HCT116 (cell line): ENCODE results near the gene PLEKHA5. TPM values are rescaled to one million over a fixed set of nuclear protein-coding genes. Genes with fewer than 3 reads are reported as not detected.

ENCODE experiments used
- ATAC-seq: fragments of 200-7000 bp; cut with Tn5 transposase; 2 replicates; pipeline ENCODE4 v1.9.1; 2020; ENCODE audit warnings: mild to moderate bottlenecking, moderate library complexity
- BruUV-seq: library from RNA; stranded (reverse); fragments of 400-500 nt; replicated peaks from 2 replicates; lab custom pipeline; 2021; lab: Mats Ljungman, UMichigan
- CTCF ChIA-PET: fragments of 300-600 bp; sonication (Branson Sonifier 250); formaldehyde crosslinking; loops from one replicate; lab custom pipeline; 2021; ENCODE audit warnings: antibody characterized with exemption; lab: Charles Lee
- POLR2A ChIA-PET: fragments of 300-600, 350-600 bp; sonication (Branson Sonifier 250); formaldehyde crosslinking; loops from one replicate; lab custom pipeline; 2021; ENCODE audit warnings: antibody characterized with exemption; lab: Charles Lee
- RAD21 ChIA-PET, 2 experiments: fragments of 300-600 bp; sonication (Branson Sonifier 250); formaldehyde crosslinking; loops; one replicate each; lab custom pipeline; 2023; ENCODE audit warnings: low total read pairs in 2 of 2; ENCODE audit not compliant: uncharacterized antibody in 2 of 2, unreplicated experiment in 2 of 2, low non-redundant PET in 1 of 2; lab: Charles Lee
- DNase-seq: peaks from one replicate; pipeline ENCODE4 v3.0.0-alpha.2; 2010; ENCODE audit warnings: low read depth, low spot score
- H2AFZ ChIP-seq: fragments of 200-600 bp; shearing (Covaris generic), sonication (generic); 2 replicates; pipeline ENCODE4 v1.6.1; 2017; ENCODE audit warnings: low read depth, mixed run types, mixed read lengths, antibody characterized with exemption, low read length; ENCODE audit not compliant: poor library complexity, severe bottlenecking
- H3K27ac ChIP-seq: 2 replicates; pipeline ENCODE4 v1.5.1; 2012; ENCODE audit warnings: low read depth, low read length
- H3K27me3 ChIP-seq: fragments of 200-600 bp; sonication (generic); 2 replicates; pipeline ENCODE4 v1.6.1; 2016; ENCODE audit warnings: mixed run types, low read length, mixed read lengths; ENCODE audit not compliant: insufficient read depth
- H3K36me3 ChIP-seq, 2 experiments: fragments of 200-500 bp in 1 of 2; fragments of 200-600 bp in 1 of 2; sonication (Bioruptor generic) in 1 of 2; sonication (generic) in 1 of 2; 2 replicates each; pipeline versions ENCODE4 v1.5.1 to v1.6.1; 2014 to 2016; ENCODE audit warnings: low read length in 2 of 2, inconsistent platforms in 1 of 2, mixed read lengths in 1 of 2, mixed run types in 1 of 2; ENCODE audit not compliant: insufficient read depth in 2 of 2, control insufficient read depth in 1 of 2
- H3K4me1 ChIP-seq, 2 experiments: fragments of 200-600 bp in 1 of 2; sonication (generic) in 1 of 2; 2 replicates each; pipeline versions ENCODE4 v1.5.1 to v1.6.1; 2012 to 2017; ENCODE audit warnings: low read length in 2 of 2, inconsistent platforms in 1 of 2, mild to moderate bottlenecking in 1 of 2, mixed read lengths in 1 of 2, mixed run types in 1 of 2, moderate library complexity in 1 of 2; ENCODE audit not compliant: insufficient read depth in 2 of 2, control insufficient read depth in 1 of 2
- H3K4me2 ChIP-seq: fragments of 200-600 bp; sonication (generic); 2 replicates; pipeline ENCODE4 v1.6.1; 2017; ENCODE audit warnings: mixed run types, low read length, mixed read lengths
- H3K4me3 ChIP-seq, 2 experiments: fragments of 200-600 bp in 1 of 2; sonication (generic) in 1 of 2; replicated peaks in 1 of 2; 2 replicates each; pipeline ENCODE4 v1.5.1; 2011 to 2016; ENCODE audit warnings: low read length in 2 of 2, control low read depth in 1 of 2, low read depth in 1 of 2, mild to moderate bottlenecking in 1 of 2, mixed read lengths in 1 of 2, mixed run types in 1 of 2
- H3K79me2 ChIP-seq: fragments of 200-600 bp; sonication (generic); 2 replicates; pipeline ENCODE4 v1.6.1; 2017; ENCODE audit warnings: mild to moderate bottlenecking, mixed run types, low read length, moderate library complexity, mixed read lengths; ENCODE audit not compliant: insufficient read depth
- H3K9ac ChIP-seq: fragments of 200-600 bp; sonication (generic); 2 replicates; pipeline ENCODE4 v1.6.1; 2016; ENCODE audit warnings: low read length, mixed read lengths
- H3K9me2 ChIP-seq: fragments of 200-600 bp; sonication (generic), shearing (Covaris generic); 2 replicates; pipeline ENCODE4 v1.6.1; 2017; ENCODE audit warnings: mixed run types, mild to moderate bottlenecking, moderate library complexity; ENCODE audit not compliant: insufficient read depth
- H3K9me3 ChIP-seq, 2 experiments: fragments of 200-500 bp in 1 of 2; fragments of 200-600 bp in 1 of 2; sonication (Bioruptor generic) in 1 of 2; sonication (generic) in 1 of 2; 2 replicates each; pipeline ENCODE4 v1.6.1; 2014 to 2017; ENCODE audit warnings: low read length in 2 of 2, mixed read lengths in 2 of 2, inconsistent platforms in 1 of 2, low read depth in 1 of 2, mild to moderate bottlenecking in 1 of 2, mixed run types in 1 of 2, moderate library complexity in 1 of 2; ENCODE audit not compliant: control insufficient read depth in 1 of 2, insufficient read depth in 1 of 2
- H4K20me1 ChIP-seq: fragments of 200-600 bp; sonication (generic), shearing (Covaris generic); 2 replicates; pipeline ENCODE4 v1.6.1; 2017; ENCODE audit warnings: mixed run types, mild to moderate bottlenecking, moderate library complexity; ENCODE audit not compliant: insufficient read depth
- CBX3 ChIP-seq: IDR thresholded peaks from 2 replicates; pipeline ENCODE4 v1.6.1; 2012; ENCODE audit warnings: low read depth
- CEBPB ChIP-seq: IDR thresholded peaks from 2 replicates; pipeline ENCODE4 v1.6.1; 2012; ENCODE audit warnings: low read depth
- EGR1 ChIP-seq: IDR thresholded peaks from 2 replicates; pipeline ENCODE4 v1.6.1; 2012; ENCODE audit warnings: low read depth
- EZH2phosphoT487 ChIP-seq: fragments of 200-600 bp; IDR thresholded peaks from 2 replicates; pipeline ENCODE4 v1.6.1; 2018; ENCODE audit warnings: antibody characterized with exemption, borderline replicate concordance
- POLR2A ChIP-seq: IDR thresholded peaks from 2 replicates; pipeline ENCODE4 v1.7.0; 2011; ENCODE audit warnings: borderline replicate concordance; ENCODE audit not compliant: insufficient read depth, insufficient read length; ENCODE audit errors: extremely low read depth
- POLR2AphosphoS5 ChIP-seq: IDR thresholded peaks from 2 replicates; pipeline ENCODE4 v1.6.1; 2011; ENCODE audit warnings: mild to moderate bottlenecking, low read depth, low read length, moderate library complexity
- REST ChIP-seq: IDR thresholded peaks from 2 replicates; pipeline ENCODE4 v1.6.1; 2012; ENCODE audit warnings: low read depth
- SIN3A ChIP-seq: IDR thresholded peaks from 2 replicates; pipeline ENCODE4 v1.6.1; 2012; ENCODE audit warnings: low read depth
- SP1 ChIP-seq: IDR thresholded peaks from 2 replicates; pipeline ENCODE4 v1.6.1; 2012; ENCODE audit warnings: low read depth
- SRF ChIP-seq: IDR thresholded peaks from 2 replicates; pipeline ENCODE4 v1.6.1; 2012; ENCODE audit warnings: low read depth
- TCF7L2 ChIP-seq: IDR thresholded peaks from 2 replicates; pipeline ENCODE4 v1.7.0; 2011; ENCODE audit warnings: borderline replicate concordance, inconsistent platforms; ENCODE audit not compliant: insufficient read depth, insufficient read length; ENCODE audit errors: extremely low read depth
- intact Hi-C: fragments of 100-400 bp; cut with micrococcal nuclease; formaldehyde crosslinking; loops from 2 replicates; pipeline ENCODE4 v1.10.0; 2022
- total RNA-seq: library from RNA; stranded (reverse); gene quantifications from one replicate; pipeline ENCODE4 v1.2.1, GENCODE V29; 2021; ENCODE audit not compliant: unreplicated experiment
- TF ChIP-seq, protein P1 (sequence below), 3 experiments: fragments of 200-600 bp in 1 of 3; sonication (generic) in 1 of 3; IDR thresholded peaks in 2 of 3; conservative IDR thresholded peaks in 1 of 3; 2 replicates each; pipeline ENCODE4 v1.5.1; 2012 to 2017; ENCODE audit warnings: low read depth in 2 of 3, low read length in 2 of 3, antibody characterized with exemption in 1 of 3, borderline replicate concordance in 1 of 3, control low read depth in 1 of 3, mild to moderate bottlenecking in 1 of 3, mixed read lengths in 1 of 3, mixed run types in 1 of 3, moderate library complexity in 1 of 3; ENCODE audit not compliant: insufficient read depth in 1 of 3

PLEKHA5 gene
- total RNA-seq, 1 experiment from 2014 or later: 18.9 TPM

GRCh38 chr12:19194963-19195362 lies 65.4 kb downstream of the PLEKHA5 start (continued):
- TF ChIP-seq REST: no peak
- TF ChIP-seq CBX3: no peak
- TF ChIP-seq EGR1: no peak
- TF ChIP-seq SP1: no peak

DNA sequence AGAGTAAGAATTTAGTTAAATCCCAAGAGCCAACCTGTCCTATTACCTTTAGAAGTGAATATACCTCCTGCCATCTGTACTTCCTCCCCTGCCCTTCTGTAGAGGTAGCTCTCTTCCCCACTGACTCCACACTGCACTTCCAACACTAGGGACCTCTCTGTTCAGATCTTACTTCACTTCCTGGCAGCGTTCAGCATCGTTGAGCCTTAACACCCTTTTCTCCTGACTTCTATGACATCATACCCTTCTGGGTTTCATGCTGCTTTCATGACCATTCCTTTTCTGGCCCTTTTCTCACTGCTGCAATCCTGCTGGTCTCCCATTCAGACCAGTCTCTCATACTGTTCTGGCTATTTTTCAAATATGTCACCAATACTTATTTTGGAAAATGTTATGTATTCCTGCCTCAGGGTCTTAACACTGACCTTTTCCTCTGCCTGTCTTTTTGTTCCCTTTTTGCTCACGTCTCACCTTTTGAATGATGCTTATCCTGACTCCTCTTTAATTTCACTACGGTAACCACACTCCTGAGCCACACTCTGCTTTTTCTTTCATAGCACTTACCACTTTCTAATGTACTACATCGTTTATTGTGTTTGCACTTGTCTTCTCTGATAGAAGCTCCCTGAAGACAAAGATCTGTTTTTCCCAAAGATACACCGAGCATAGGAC lies 67.6 kb downstream of the PLEKHA5 start:
- intact Hi-C loops: no loop called here
- Histone ChIP-seq H3K4me3 (no peak overlapping the region), H3K4me2 (no peak overlapping the region), H4K20me1 (no peaks in the 10 kb centered on the region), H3K27me3 (no peaks in the 10 kb centered on the region), H3K36me3 (no peaks in the 10 kb centered on the region), H3K79me2 (peaks cover 16% of the 10 kb centered on the region), H3K9ac (no peak overlapping the region), H3K9me3 (no peaks in the 10 kb centered on the region), H3K4me1 (no peaks in the 10 kb centered on the region), H3K27ac (no peak overlapping the region), H3K9me2 (no peaks in the 10 kb centered on the region), H2AFZ (no peak overlapping the region)
- BruUV-seq: no TSS peak
- ATAC-seq: no peak
- TF ChIP-seq CEBPB (no peak), TCF7L2 (no peak), SIN3A (no peak), POLR2AphosphoS5 (no peak), CBX3 (no peak), SRF (no peak), SP1 (no peak), POLR2A (no peak), EZH2phosphoT487 (no peak)
- TF ChIP-seq, protein P1, sequence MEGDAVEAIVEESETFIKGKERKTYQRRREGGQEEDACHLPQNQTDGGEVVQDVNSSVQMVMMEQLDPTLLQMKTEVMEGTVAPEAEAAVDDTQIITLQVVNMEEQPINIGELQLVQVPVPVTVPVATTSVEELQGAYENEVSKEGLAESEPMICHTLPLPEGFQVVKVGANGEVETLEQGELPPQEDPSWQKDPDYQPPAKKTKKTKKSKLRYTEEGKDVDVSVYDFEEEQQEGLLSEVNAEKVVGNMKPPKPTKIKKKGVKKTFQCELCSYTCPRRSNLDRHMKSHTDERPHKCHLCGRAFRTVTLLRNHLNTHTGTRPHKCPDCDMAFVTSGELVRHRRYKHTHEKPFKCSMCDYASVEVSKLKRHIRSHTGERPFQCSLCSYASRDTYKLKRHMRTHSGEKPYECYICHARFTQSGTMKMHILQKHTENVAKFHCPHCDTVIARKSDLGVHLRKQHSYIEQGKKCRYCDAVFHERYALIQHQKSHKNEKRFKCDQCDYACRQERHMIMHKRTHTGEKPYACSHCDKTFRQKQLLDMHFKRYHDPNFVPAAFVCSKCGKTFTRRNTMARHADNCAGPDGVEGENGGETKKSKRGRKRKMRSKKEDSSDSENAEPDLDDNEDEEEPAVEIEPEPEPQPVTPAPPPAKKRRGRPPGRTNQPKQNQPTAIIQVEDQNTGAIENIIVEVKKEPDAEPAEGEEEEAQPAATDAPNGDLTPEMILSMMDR (IDR thresholded peaks at IDR 0.05 in 2 of 3, conservative IDR thresholded peaks at IDR 0.05 in 1 of 3; ENCODE audit: borderline replicate concordance in 1 of 3, insufficient read depth in 1 of 3, low read depth in 2 of 3, low read length in 2 of 3): no peak
- ChIA-PET CTCF (no interaction called here), POLR2A (no interaction called here), RAD21 (no interaction called here)
- no peak for DNase-seq
